Measurements from ENCODE around the gene JAKMIP1.

The JAKMIP1 gene

DNA sequence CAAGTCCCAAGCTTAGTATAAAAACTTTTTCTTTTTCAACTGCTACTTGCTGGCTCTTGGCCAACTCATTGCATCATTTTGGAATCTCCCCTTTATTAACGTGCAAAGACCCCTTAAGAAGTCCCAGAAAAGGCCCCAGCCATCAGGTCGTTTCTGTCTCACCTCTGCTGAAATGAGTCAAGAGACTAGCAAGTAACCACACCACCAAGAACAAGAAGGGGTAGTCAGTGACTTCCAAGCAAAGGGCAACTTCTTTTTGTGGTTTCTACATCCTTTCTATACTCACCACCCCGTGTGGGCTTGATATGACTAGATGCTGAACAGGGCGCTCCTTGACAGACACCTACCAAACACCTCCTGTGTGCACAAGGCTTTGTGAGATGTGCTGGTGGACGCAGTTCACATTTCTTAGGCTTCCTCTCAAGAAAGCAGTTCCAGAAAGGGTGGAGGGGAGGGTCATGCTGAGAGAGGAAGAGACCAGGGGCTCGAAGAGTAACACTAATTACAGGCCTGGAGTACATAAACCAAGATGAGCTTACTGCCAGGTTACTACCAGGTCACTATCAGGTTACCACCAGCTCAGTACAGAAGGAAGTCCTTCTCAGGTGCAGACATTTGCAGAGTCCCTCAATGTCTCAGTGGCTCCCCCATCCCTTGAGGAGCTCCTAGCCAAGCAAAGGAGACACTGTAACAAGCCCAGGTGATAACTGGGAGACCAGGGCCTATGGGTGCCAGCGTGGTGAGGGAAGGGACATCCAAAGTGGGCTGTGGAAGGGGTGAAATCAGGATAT lies 19.3 kb downstream of the JAKMIP1 start:
- DNase-seq (ENCODE audit: low read depth), result no peak

DNA sequence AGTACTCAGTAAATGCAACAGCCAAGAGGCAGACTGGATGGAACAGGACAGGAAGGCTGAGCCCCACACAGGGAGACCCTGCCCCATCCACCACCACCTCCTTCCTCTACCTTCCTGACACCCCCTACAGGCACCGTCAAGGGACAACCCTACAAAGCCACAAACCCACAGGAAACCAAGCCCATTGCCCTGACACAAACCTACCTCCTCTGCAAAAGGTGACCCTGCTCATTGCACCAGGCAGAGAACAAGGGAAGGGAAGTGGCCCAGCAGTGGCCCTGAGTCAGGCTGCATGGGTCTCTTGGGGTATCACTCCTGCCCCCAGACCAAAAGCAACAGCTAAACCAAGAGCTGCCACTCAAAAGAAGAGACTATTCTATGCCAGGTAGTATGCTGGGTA lies 21.0 kb downstream of the JAKMIP1 start:
- DNase-seq (ENCODE audit: low read depth), result no peak

DNA sequence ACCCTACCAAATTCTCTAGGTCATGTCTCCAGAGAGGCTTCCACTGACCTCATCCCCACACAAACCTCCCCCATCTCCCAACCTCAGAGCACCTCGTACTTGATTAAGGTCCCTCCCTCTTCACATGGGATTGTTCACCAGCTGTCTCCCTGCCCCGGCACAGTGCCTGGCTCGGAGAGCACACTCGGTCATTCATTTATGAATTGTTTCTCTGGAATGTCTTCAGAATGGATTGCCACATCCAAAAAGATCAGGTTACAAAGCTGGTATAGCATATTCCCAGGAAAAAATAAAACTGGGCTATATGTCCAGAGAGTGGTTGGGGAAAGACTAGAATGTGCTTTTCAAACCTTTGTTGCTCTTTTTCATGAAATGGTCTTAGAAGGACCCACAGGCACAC lies 21.6 kb downstream of the JAKMIP1 start:
- no peak for DNase-seq (ENCODE audit: low read depth)

GRCh38 chr4:6177587-6178197 lies 22.7 kb downstream of the JAKMIP1 start:
- no peak for DNase-seq (ENCODE audit: low read depth)

- DNase-seq (ENCODE audit: low read depth), result no peak
These were observed 24.9 kb downstream of the JAKMIP1 start for GRCh38 chr4:6175426-6175825.

DNA sequence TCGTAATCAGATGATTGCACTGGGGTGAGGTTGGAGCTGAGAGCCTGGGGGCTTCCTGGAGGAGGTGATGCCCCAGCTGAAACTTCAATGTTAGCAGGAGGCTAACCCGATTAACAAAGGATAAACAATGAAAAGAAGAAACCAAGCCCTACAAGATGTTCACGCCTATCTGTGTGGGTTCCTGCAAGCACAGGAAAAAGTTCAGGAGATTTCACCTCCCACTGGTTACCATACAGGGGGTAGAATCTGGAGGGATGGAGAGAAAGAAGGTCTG lies 27.5 kb downstream of the JAKMIP1 start:
- no peak for DNase-seq (ENCODE audit: low read depth)

GRCh38 chr4:6172093-6172926 lies 28.0 kb downstream of the JAKMIP1 start:
- DNase-seq (ENCODE audit: low read depth), result no peak

- DNase-seq (ENCODE audit: low read depth), result no peak
These were observed 31.1 kb downstream of the JAKMIP1 start for GRCh38 chr4:6169239-6169638.

GRCh38 chr4:6165766-6166165 lies 34.6 kb downstream of the JAKMIP1 start:
- DNase-seq (ENCODE audit: low read depth), result no peak

- no peak for DNase-seq (ENCODE audit: low read depth)
These were observed 37.5 kb downstream of the JAKMIP1 start for GRCh38 chr4:6162885-6163284.

DNA sequence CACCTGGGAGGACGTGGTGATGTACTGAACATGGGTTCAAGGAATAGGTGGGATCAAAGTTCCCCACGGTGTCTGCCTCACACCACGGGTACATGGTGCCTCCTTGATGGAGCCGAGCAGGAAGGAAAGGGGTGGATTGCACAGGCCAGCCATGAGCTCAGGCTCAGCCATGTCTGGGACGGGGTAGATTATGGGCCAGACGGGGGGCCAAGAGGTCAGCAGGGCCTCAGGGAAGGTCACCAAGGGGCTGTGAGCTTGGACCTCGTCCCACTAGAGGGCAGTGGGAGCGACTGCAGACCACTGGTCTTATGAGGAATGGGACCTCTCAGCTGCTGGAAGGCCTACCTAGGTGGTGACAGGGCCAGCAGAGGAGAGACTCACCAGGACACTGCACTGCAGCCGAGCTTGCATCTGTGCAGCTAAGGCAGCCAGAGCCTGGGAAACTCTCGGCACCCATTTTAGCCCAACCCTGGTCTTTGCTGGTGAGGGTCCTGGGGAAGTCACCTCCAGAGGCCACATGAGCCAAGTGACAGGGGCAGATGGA lies 38.4 kb downstream of the JAKMIP1 start:
- no peak for DNase-seq (ENCODE audit: low read depth)

- DNase-seq (ENCODE audit: low read depth), result no peak
These were observed 39.8 kb downstream of the JAKMIP1 start for GRCh38 chr4:6160536-6160935.

DNA sequence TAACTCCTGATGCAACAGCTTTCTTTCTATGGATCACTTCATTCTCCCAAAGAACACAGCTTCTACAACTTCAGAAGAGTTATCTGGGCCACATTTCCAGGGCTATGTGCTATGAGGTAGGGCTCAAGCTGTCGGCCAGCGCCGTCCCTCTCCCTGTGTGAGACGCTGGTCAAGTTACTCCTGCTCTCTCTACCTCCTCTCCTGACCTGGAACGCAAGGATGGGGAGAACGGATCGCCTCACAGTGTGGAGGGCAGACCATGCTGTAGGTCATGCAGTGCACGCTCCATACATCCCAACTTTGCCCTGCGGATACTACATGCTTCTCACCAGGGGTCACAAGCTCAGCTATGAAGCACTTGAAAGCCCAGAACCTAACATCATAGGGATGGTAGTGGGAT lies 42.4 kb downstream of the JAKMIP1 start:
- DNase-seq (ENCODE audit: low read depth), result no peak

- DNase-seq (ENCODE audit: low read depth), result no peak
These were observed 44.2 kb downstream of the JAKMIP1 start for GRCh38 chr4:6155996-6156750.

DNA sequence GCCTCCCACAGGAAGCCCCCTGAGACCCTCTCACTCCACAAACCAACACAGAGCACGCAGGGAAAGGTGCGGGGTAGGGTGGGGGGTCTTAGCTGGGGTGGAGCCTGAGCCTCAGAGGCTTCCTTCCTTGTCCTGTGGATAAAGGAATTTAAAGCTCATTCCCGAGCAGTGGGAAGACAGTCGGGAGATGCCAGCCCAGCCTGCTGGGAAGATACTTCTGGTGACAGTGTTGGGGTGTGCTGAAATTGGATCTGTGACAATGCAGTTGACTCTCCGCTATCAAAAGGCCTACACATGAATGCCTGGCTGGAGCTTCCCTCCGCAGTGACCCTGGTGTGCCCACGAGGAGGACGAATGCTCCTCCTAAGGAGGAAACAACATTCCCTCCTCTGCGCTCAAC lies 45.5 kb downstream of the JAKMIP1 start:
- no peak for DNase-seq (ENCODE audit: low read depth)

GRCh38 chr4:6153874-6154273 lies 46.5 kb downstream of the JAKMIP1 start:
- DNase-seq (ENCODE audit: low read depth), result no peak

DNA sequence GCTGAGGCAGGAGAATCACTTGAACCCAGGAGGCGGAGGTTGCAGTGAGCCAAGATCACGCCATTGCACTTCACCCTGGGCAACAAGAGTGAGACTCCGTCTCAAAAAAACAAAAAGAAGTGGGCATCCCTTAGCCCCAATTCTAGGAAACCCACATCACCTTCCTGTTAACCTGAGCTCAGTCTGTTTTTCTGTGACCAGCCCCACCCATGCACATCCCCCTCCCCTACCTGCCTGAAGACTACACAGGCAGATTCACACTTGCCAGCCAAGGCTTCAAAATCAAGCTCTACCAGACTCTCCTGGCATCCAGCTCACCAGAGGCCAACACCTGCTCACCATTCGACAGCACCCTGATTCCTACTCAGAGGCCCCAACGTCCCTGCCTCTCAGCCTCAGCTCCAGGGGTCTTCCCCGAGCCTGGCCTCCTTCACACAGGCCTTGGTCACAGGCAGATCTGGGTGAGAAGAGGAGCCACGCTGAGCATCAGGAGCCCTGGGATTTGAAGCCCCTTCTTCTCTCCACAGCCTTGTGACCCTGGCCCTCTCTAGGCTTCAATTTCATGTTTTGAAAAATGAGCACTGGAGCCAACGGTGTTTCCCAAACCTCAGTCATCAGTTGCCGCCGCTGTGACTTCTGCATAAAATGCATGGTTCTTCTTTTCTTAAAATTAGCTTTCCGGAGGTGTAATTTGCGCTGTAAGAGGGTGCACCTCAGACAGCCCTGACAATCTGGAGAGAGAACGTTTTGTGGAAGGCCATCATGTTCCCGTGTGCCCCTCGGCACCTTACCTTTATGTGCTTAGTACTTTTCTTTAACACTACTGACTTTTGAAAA lies 47.3 kb downstream of the JAKMIP1 start:
- DNase-seq (ENCODE audit: low read depth), result no peak

- no peak for DNase-seq (ENCODE audit: low read depth)
These were observed 50.2 kb downstream of the JAKMIP1 start for GRCh38 chr4:6150046-6150735.

DNA sequence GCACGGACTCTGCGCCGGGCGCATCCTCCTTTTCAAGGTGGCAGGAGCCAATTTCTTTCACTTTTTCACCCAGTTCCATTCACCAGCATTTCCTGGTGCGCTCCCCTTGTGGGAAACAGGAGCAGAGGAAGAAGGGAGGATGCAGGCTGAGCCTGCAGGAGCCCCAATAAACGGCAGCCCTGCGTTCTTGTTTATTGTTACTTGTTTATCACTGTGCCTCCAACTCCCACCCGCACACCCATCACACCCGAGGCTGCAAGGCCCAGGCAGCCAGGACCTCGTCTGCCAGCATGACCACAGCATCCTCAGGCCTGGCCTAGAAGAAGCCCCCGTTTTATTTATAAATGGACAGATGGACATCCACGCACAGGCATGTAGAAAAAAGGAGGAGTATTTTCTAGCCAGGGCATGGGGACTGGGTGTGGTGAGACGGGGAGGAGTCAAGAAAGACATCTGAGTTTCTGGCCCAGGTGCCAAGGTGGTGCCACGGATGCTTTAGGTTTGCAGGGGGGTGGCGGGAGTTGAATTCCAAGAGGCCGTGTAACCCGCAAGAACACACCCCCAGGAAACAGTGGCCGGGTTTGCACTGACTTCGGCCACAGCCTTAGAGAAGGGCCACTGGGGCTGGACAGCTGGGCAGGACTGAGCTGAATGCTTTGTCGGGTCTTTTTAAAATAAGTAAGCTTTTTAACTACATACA lies 51.7 kb downstream of the JAKMIP1 start:
- DNase-seq (ENCODE audit: low read depth), result no peak

- no peak for DNase-seq (ENCODE audit: low read depth)
These were observed 52.9 kb downstream of the JAKMIP1 start for GRCh38 chr4:6147441-6147840.

Data from ELR (cell line).